Neuronal stem cell (in vitro differentiated cells): ENCODE measurements around the gene QRICH2.

ENCODE experiments used
- DNase-seq: peaks from one replicate; pipeline ENCODE4 v3.0.0-alpha.2; 2013; ENCODE audit warnings: low spot score
- H2AFZ ChIP-seq: one replicate; pipeline ENCODE4 v1.6.1; 2013; ENCODE audit warnings: mild to moderate bottlenecking, low read length, inconsistent platforms
- H2AK5ac ChIP-seq: 2 replicates; pipeline ENCODE4 v1.6.1; 2013; ENCODE audit warnings: low read depth, mild to moderate bottlenecking, inconsistent platforms, low read length, moderate library complexity, mixed read lengths
- H2BK120ac ChIP-seq: 2 replicates; pipeline ENCODE4 v1.6.1; 2013; ENCODE audit warnings: low read depth, mild to moderate bottlenecking, inconsistent platforms, low read length, moderate library complexity, mixed read lengths
- H2BK12ac ChIP-seq: one replicate; pipeline ENCODE4 v1.6.1; 2013; ENCODE audit warnings: low read length, inconsistent platforms
- H2BK15ac ChIP-seq: 2 replicates; pipeline ENCODE4 v1.6.1; 2013; ENCODE audit warnings: mild to moderate bottlenecking, low read length, inconsistent platforms, mixed read lengths
- H2BK5ac ChIP-seq: one replicate; pipeline ENCODE4 v1.6.1; 2013; ENCODE audit warnings: inconsistent platforms, mild to moderate bottlenecking, low read length, moderate library complexity
- H3K14ac ChIP-seq: one replicate; pipeline ENCODE4 v1.6.1; 2013; ENCODE audit warnings: low read length, inconsistent platforms
- H3K18ac ChIP-seq: 2 replicates; pipeline ENCODE4 v1.6.1; 2013; ENCODE audit warnings: low read length, inconsistent platforms
- H3K23ac ChIP-seq: 2 replicates; pipeline ENCODE4 v1.6.1; 2013; ENCODE audit warnings: low read depth, mild to moderate bottlenecking, mixed read lengths, low read length, inconsistent platforms; ENCODE audit not compliant: poor library complexity
- H3K27ac ChIP-seq: replicated peaks from 3 replicates; pipeline ENCODE4 v1.5.1; 2013; ENCODE audit warnings: low read length, inconsistent platforms
- H3K27me3 ChIP-seq, 3 experiments: 2 replicates each; pipeline ENCODE4 v1.6.1; 2013; ENCODE audit warnings: low read length in 3 of 3, mild to moderate bottlenecking in 2 of 3, inconsistent platforms in 1 of 3, low read depth in 1 of 3, mixed read lengths in 1 of 3, moderate library complexity in 1 of 3; ENCODE audit not compliant: control insufficient read depth in 3 of 3, insufficient read depth in 3 of 3
- H3K36me3 ChIP-seq, 2 donors: replicated peaks in 1 of 2; 2 replicates each; pipeline ENCODE4 v1.6.1; 2013; ENCODE audit warnings: low read length in 2 of 2; ENCODE audit not compliant: control insufficient read depth in 2 of 2, insufficient read depth in 2 of 2
- H3K4ac ChIP-seq: 2 replicates; pipeline ENCODE4 v1.6.1; 2013; ENCODE audit warnings: inconsistent platforms, mild to moderate bottlenecking, low read length, moderate library complexity
- H3K4me1 ChIP-seq, 2 donors: 1 replicate in 1 of 2; 2 replicates in 1 of 2; pipeline ENCODE4 v1.6.1; 2013; ENCODE audit warnings: low read length in 2 of 2, low read depth in 1 of 2; ENCODE audit not compliant: control insufficient read depth in 2 of 2, insufficient read depth in 1 of 2
- H3K4me2 ChIP-seq: one replicate; pipeline ENCODE4 v1.6.1; 2013; ENCODE audit warnings: mild to moderate bottlenecking, low read length, inconsistent platforms; ENCODE audit not compliant: insufficient read depth, poor library complexity, severe bottlenecking
- H3K4me3 ChIP-seq, 2 donors: 2 replicates each; pipeline ENCODE4 v1.5.1; 2013; ENCODE audit warnings: low read length in 2 of 2, mild to moderate bottlenecking in 2 of 2, inconsistent platforms in 1 of 2, moderate library complexity in 1 of 2
- H3K79me1 ChIP-seq: one replicate; pipeline ENCODE4 v1.6.1; 2013; ENCODE audit warnings: low read depth, mild to moderate bottlenecking, inconsistent platforms, low read length, moderate library complexity
- H3K9ac ChIP-seq: one replicate; pipeline ENCODE4 v1.6.1; 2013; ENCODE audit warnings: mild to moderate bottlenecking, low read depth, low read length, inconsistent platforms; ENCODE audit not compliant: poor library complexity
- H3K9me3 ChIP-seq, 2 donors: replicated peaks in 1 of 2; 2 replicates each; pipeline versions ENCODE3 to v1.6.1; 2013; ENCODE audit warnings: low read length in 2 of 2, mild to moderate bottlenecking in 2 of 2, inconsistent platforms in 1 of 2, low read depth in 1 of 2, mixed read lengths in 1 of 2, moderate library complexity in 1 of 2; ENCODE audit not compliant: control insufficient read depth in 2 of 2, insufficient read depth in 1 of 2
- H4K8ac ChIP-seq: one replicate; pipeline ENCODE4 v1.6.1; 2013; ENCODE audit warnings: low read depth, mild to moderate bottlenecking, inconsistent platforms, low read length, moderate library complexity
- H4K91ac ChIP-seq: one replicate; pipeline ENCODE4 v1.6.1; 2013; ENCODE audit warnings: low read length, low read depth, mild to moderate bottlenecking, inconsistent platforms; ENCODE audit not compliant: poor library complexity
- WGBS, 2 donors: extraction: QIAGEN DNeasy Blood & Tissue Kit; methylation state at CpG; one replicate each; pipeline ENCODE4 v1.1.7; 2013; ENCODE audit warnings: missing lambda C conversion rate in 2 of 2, mixed read lengths in 1 of 2; ENCODE audit not compliant: insufficient read length in 2 of 2, insufficient replicate concordance in 1 of 2; ENCODE audit errors: extremely low coverage in 2 of 2; 5-methylcytosine and 5-hydroxymethylcytosine counted together

QRICH2 gene

DNA sequence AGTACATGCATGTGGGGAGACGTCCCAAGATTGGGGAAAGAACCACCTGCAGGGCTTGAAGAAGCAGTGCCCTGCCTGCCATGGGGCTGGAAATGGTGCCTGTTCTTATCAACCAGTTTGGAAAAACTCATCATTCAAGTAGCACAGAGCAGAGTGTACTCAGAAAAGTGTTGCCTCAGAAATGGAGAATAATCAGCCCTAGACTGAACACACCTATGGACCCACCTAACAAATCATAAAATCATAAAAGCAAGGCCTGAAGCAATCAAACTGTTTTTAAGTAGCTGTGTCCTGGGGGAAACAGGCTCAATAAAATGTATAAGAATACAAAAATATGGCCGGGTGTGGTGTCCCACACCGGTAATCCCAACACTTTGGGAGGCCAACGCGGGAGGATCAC lies 11.2 kb downstream of the QRICH2 start:
- H3K14ac ChIP-seq: no peak overlapping the region
- no peak overlapping the region for H2BK120ac ChIP-seq
- H3K9ac ChIP-seq: no peak overlapping the region
- no peak for DNase-seq
- H3K4ac ChIP-seq: no peak overlapping the region
- H2BK12ac ChIP-seq: no peak overlapping the region
- H2BK5ac ChIP-seq: no peak overlapping the region
- H2BK15ac ChIP-seq: no peak overlapping the region
- no peak overlapping the region for H3K4me2 ChIP-seq
- no peak overlapping the region for H3K27ac ChIP-seq
- no CpG with 5 or more reads among the region's 5 CpGs for WGBS, 2 donors
- peaks cover under 1% of the 10 kb centered on the region for H3K79me1 ChIP-seq
- no peak overlapping the region for H3K4me3 ChIP-seq
- H3K36me3 ChIP-seq: peaks cover 4 to 19% of the 10 kb centered on the region in 2 donors
- H4K8ac ChIP-seq: no peak overlapping the region
- H3K4me1 ChIP-seq: no peaks in the 10 kb centered on the region
- no peak overlapping the region for H3K18ac ChIP-seq
- no peaks in the 10 kb centered on the region for H3K27me3 ChIP-seq
- no peak overlapping the region for H4K91ac ChIP-seq
- no peak overlapping the region for H2AFZ ChIP-seq
- peaks cover 0 to under 1% of the 10 kb centered on the region in 2 donors for H3K9me3 ChIP-seq
- H3K23ac ChIP-seq: no peak overlapping the region
- no peak overlapping the region for H2AK5ac ChIP-seq

DNA sequence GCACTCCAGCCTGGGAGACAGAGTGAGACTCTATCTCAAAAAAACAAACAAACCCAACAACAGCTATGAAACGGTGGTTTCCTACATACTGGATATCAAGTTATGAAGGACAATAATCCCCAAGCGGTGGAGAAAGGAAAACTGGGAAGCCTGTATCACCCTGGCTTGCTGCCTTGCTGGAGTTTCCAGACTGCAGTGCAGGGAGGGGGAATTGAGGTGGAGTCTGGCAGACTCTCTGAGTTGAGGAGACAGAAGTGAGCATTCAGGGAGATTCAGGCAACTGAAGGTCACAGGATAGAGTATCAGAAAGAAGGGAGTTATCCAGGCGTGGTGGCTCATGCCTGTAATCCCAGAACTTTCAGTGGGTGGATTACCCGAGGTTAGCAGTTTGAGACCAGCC lies 11.9 kb downstream of the QRICH2 start:
- no peak overlapping the region for H3K14ac ChIP-seq
- DNase-seq: no peak
- H2BK5ac ChIP-seq: no peak overlapping the region
- no peak overlapping the region for H3K9ac ChIP-seq
- no CpG with 5 or more reads among the region's 4 CpGs for WGBS, 2 donors
- H2AK5ac ChIP-seq: no peak overlapping the region
- H3K9me3 ChIP-seq: peaks cover 0 to 2% of the 10 kb centered on the region in 2 donors
- no peak overlapping the region for H3K4ac ChIP-seq
- H3K4me1 ChIP-seq: no peaks in the 10 kb centered on the region
- no peak overlapping the region for H3K18ac ChIP-seq
- H3K4me3 ChIP-seq: no peak overlapping the region
- H3K27me3 ChIP-seq: no peaks in the 10 kb centered on the region
- no peak overlapping the region for H2BK12ac ChIP-seq
- no peak overlapping the region for H2BK15ac ChIP-seq
- no peak overlapping the region for H2BK120ac ChIP-seq
- H2AFZ ChIP-seq: no peak overlapping the region
- H3K4me2 ChIP-seq: no peak overlapping the region
- H3K23ac ChIP-seq: no peak overlapping the region
- no peak overlapping the region for H4K8ac ChIP-seq
- H4K91ac ChIP-seq: no peak overlapping the region
- no peak overlapping the region for H3K27ac ChIP-seq
- H3K79me1 ChIP-seq: peaks cover 2% of the 10 kb centered on the region
- H3K36me3 ChIP-seq: peaks cover 8 to 26% of the 10 kb centered on the region in 2 donors

DNA sequence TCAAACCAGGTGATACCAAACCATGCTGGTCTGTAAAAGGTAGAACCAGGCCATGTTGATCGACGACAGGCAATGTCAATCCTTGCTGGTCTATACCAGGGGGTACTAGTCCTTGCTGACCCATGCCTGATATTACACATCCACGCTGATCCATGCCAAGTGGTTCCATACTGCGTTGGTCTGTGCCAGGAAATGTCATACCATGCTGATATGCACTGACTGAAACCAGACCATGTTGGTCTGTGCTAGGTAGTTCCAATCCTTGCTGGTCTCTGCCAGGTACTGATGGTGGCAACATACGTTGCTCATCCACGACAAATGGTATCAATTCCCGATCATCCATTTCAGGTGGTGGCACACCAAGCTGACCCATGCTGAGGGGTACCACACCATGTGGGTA lies 15.0 kb downstream of the QRICH2 start:
- DNase-seq: no peak
- WGBS, 2 donors: no CpG with 5 or more reads among the region's 7 CpGs
- Histone ChIP-seq H3K4me2 (no peak overlapping the region), H3K4ac (no peak overlapping the region), H2BK120ac (no peak overlapping the region), H3K18ac (no peak overlapping the region), H3K4me3 (no peak overlapping the region), H3K4me1 (no peaks in the 10 kb centered on the region), H3K9ac (no peak overlapping the region), H2BK12ac (no peak overlapping the region), H3K36me3 (peaks cover 10 to 37% of the 10 kb centered on the region in 2 donors), H3K79me1 (peaks cover 2% of the 10 kb centered on the region), H2AFZ (no peak overlapping the region), H4K91ac (no peak overlapping the region), H2BK5ac (no peak overlapping the region), H3K27ac (no peak overlapping the region), H3K14ac (no peak overlapping the region), H3K27me3 (no peaks in the 10 kb centered on the region), H2AK5ac (no peak overlapping the region), H3K23ac (no peak overlapping the region), H4K8ac (no peak overlapping the region), H3K9me3 (peaks cover 0 to 2% of the 10 kb centered on the region in 2 donors), H2BK15ac (no peak overlapping the region)

DNA sequence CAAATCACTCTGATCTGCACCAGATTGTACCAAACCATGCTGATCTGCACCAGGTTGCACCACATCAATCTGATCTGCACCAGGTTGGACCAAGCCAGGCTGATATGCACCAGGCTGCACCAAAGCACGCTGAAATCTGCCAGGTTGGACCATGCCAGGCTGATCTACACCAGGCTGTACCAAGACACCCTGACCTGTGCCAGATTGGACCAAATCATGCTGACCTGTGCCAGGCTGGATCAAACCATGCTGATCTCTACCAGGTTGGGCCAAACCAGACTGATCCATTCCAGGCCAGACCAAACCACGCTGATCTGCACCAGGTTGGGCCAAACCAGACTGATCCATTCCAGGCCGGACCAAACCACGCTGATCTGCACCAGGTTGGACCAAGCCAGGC lies 15.5 kb downstream of the QRICH2 start:
- no peak overlapping the region for H2BK15ac ChIP-seq
- H3K9ac ChIP-seq: no peak overlapping the region
- no peaks in the 10 kb centered on the region for H3K4me1 ChIP-seq
- no peak overlapping the region for H3K14ac ChIP-seq
- H3K27ac ChIP-seq: no peak overlapping the region
- H2BK12ac ChIP-seq: no peak overlapping the region
- no peak for DNase-seq
- H3K9me3 ChIP-seq: peaks cover 0 to 2% of the 10 kb centered on the region in 2 donors
- peaks cover 2% of the 10 kb centered on the region for H3K79me1 ChIP-seq
- peak overlapping the region; percentile 52 for H3K23ac ChIP-seq
- peaks cover 10 to 37% of the 10 kb centered on the region in 2 donors for H3K36me3 ChIP-seq
- H4K91ac ChIP-seq: no peak overlapping the region
- H4K8ac ChIP-seq: no peak overlapping the region
- H3K18ac ChIP-seq: no peak overlapping the region
- peak overlapping the region in 1 of 2 donors; percentile 65 for H3K4me3 ChIP-seq
- H2BK5ac ChIP-seq: no peak overlapping the region
- no peak overlapping the region for H2AK5ac ChIP-seq
- H3K4me2 ChIP-seq: no peak overlapping the region
- H3K27me3 ChIP-seq: no peaks in the 10 kb centered on the region
- no peak overlapping the region for H2AFZ ChIP-seq
- H2BK120ac ChIP-seq: no peak overlapping the region
- no CpG with 5 or more reads among the region's 4 CpGs for WGBS, 2 donors
- no peak overlapping the region for H3K4ac ChIP-seq
